ENCODE results near the gene FANK1. TPM values are rescaled to one million over a fixed set of nuclear protein-coding genes. Genes with fewer than 3 reads are reported as not detected.
"Not testable (repeated sequence)": the region's sequence is repeated elsewhere in the genome, so short reads cannot be mapped to it uniquely, and the experiment has no call there.

Gene FANK1
- total RNA-seq: 1 to 10 TPM in 1 of 2 donors, not detected in 1; 1.1 TPM

DNA sequence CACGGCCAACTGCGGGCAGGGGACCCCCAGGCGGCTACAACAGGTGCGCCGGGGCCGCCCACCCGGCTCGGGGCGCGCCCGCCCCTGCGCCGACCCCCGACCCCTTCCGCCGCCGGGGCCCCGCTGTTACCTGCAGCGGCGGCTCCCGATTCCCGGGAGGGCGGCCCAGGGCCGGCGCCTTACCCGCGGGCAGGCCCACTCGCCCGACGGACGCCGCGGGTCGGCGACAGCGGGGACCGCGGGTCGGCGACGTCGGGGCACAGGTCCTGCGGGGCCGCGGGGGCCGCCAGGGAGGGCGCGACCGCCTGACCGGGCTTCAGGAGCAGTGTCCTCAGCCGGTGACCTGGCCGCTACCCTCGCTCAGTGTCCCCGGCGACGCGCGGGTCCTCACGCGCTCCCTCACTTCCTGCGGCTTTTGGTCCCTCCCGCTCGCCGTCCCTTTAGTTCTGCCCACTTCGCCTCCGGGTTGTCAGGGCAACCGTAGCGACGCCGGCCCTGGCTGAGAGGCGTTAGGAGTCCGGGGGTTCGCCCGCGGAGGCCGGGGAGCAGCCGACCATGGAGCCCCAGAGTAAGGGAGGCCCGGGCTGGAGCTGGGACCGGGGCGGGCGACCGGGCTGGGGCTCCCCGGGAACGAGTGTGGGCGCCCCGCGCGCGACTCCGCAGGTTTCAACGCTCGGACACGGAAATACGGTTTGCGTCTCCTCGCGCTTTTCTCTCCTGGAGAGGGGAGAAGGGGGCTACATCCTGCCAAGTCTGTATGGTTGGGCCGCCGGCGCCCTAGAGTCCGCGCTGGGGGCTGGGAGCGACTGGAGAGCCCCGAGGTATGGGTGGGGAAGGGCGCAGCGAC lies at the start of gene FANK1:
FANK1 (plus strand) TSS at position 477 of the 847 bp plus-strand sequence; CDS start at position 556, 79 bp downstream.
- Mint-ChIP-seq H3K27ac (peak within 1 kb of the TSS; percentile 84), H3K4me3 (peak within 1 kb of the TSS; percentile 91 to 98), H3K27me3 (ENCODE audit: low read depth) (peaks cover 24% of the 10 kb centered on the region)
- DNase-seq (peak; percentile 86 to 89), ATAC-seq (replicated peaks in 1 of 2) (peak; percentile 90 to 91)
- H3K36me3 Mint-ChIP-seq (ENCODE audit: insufficient read depth in 2 of 2); H3K4me1 Mint-ChIP-seq (ENCODE audit: low read depth); H3K9me3 Mint-ChIP-seq: not testable (repeated sequence)

DNA sequence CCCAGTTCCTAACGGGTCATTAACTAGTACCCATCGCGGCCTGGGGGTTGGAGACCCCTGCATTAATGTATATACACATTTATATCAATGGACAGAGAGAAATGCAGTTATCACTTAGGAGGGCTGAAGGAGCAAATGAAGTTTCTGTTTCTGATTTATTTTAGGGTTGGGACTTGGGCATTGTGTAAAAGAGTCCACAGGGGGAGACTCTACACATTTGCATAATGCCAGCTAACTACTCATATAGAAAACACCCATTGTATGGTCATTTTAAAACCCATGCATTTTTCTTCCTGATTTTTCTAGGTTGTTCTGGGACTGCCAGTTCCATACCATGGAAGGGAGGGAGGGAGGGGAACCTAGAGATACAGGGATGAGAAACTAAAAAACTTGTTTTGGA lies 49.5 kb upstream of the FANK1 start:
- Mint-ChIP-seq H3K4me3 (no peak overlapping the region), H3K36me3 (ENCODE audit: insufficient read depth in 2 of 2) (peaks cover 3 to 9% of the 10 kb centered on the region in 2 donors), H3K27me3 (ENCODE audit: low read depth) (no peaks in the 10 kb centered on the region), H3K9me3 (no peaks in the 10 kb centered on the region), H3K4me1 (ENCODE audit: low read depth) (no peaks in the 10 kb centered on the region), H3K27ac (peak overlapping the region; percentile 65)
- ATAC-seq (replicated peaks in 1 of 2): no peak
- DNase-seq: no peak

DNA sequence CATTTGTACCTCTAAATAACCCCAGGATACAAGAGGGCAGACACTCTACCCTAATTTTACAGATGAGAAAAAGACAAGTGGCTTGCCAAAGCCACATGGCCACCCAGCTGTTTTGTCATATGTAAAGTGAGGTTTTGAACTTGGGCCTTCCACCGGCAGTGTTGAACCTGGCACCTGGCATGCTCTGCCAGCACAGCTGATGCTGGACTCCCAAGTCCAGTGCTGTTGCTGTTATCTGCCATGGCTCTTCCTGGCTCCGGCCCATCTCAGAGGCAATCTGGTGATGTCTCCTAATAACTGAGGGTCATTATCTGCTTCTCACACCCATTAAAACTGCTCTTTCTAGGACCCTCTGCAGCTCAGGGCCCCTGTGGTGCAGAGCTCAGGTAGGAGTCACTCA lies 48.0 kb upstream of the FANK1 start:
- DNase-seq (no peak), ATAC-seq (replicated peaks in 1 of 2) (no peak)
- no peaks in the 10 kb centered on the region for H3K9me3 Mint-ChIP-seq
- H3K27me3 Mint-ChIP-seq (ENCODE audit: low read depth): no peaks in the 10 kb centered on the region
- H3K27ac Mint-ChIP-seq: no peak overlapping the region
- no peak overlapping the region for H3K4me3 Mint-ChIP-seq
- H3K4me1 Mint-ChIP-seq (ENCODE audit: low read depth): no peaks in the 10 kb centered on the region
- peaks cover 3 to 6% of the 10 kb centered on the region in 2 donors for H3K36me3 Mint-ChIP-seq (ENCODE audit: insufficient read depth in 2 of 2)

- Mint-ChIP-seq H3K4me1 (ENCODE audit: low read depth) (no peaks in the 10 kb centered on the region), H3K27ac (no peak overlapping the region), H3K36me3 (ENCODE audit: insufficient read depth in 2 of 2) (peaks cover 3 to 6% of the 10 kb centered on the region in 2 donors), H3K4me3 (no peak overlapping the region), H3K27me3 (ENCODE audit: low read depth) (no peaks in the 10 kb centered on the region), H3K9me3 (no peaks in the 10 kb centered on the region)
- ATAC-seq (replicated peaks in 1 of 2) (no peak), DNase-seq (no peak)
These were observed 47.5 kb upstream of the FANK1 start for GRCh38 chr10:125848857-125849256.

GRCh38 chr10:125849448-125849847 lies 46.9 kb upstream of the FANK1 start:
- H3K9me3 Mint-ChIP-seq: no peaks in the 10 kb centered on the region
- peaks cover 3 to 6% of the 10 kb centered on the region in 2 donors for H3K36me3 Mint-ChIP-seq (ENCODE audit: insufficient read depth in 2 of 2)
- no peak overlapping the region for H3K27ac Mint-ChIP-seq

DNA sequence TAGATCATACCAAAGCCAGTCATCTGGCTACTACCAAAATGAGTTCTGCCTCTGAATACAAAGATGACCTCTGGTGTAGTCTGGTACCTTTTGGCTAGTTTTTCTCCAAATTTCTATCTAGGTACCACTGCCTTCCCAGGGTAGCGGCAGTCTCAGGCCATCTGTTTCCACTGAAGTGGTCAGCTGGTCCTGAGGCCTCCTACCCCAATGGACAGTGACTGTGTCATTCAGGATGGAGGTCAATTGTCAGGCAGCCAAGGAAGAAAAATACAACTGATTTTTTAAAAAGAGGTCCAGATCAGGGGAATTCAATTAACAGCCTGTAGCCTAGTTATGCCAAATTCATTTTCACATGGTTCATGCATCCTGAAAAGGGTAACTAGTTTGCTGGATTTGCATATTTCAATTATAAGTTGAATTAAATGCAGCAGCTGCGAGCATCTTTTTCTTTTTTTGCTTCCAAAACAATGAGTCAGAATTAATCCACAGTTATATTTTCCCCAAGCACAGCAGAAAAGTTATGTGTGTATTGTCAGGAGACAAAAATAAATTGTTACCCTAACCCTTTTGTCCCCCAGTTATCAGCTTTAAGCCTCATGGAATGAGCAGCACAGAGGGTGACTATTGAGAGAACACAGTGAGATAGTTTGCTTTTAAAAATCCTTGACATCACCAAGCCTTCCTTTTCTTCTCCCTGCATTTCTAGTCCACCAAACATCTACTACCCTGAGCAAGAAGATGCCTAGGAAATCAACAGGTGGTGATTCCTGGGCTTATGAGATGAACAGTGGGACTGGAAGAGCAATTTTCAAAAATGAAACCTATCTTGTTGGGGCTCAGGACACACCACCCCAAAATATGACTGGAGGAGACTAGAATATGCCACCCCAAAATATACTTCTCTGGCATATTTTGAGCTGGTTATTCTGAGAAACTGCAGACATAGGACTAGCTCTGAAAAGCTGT lies 45.3 kb upstream of the FANK1 start:
- H3K4me3 Mint-ChIP-seq: no peak overlapping the region
- H3K4me1 Mint-ChIP-seq (ENCODE audit: low read depth): no peaks in the 10 kb centered on the region
- no peak for ATAC-seq (replicated peaks in 1 of 2)
- no peaks in the 10 kb centered on the region for H3K9me3 Mint-ChIP-seq
- DNase-seq: no peak
- no peaks in the 10 kb centered on the region for H3K27me3 Mint-ChIP-seq (ENCODE audit: low read depth)
- H3K27ac Mint-ChIP-seq: peak overlapping the region; percentile 11
- H3K36me3 Mint-ChIP-seq (ENCODE audit: insufficient read depth in 2 of 2): peaks cover 3 to 6% of the 10 kb centered on the region in 2 donors

More at GRCh38 chr10:125849448-125849847, 46.9 kb upstream of the FANK1 start:
- Mint-ChIP-seq H3K27me3 (ENCODE audit: low read depth) (no peaks in the 10 kb centered on the region), H3K4me3 (no peak overlapping the region), H3K4me1 (ENCODE audit: low read depth) (no peaks in the 10 kb centered on the region)
- DNase-seq: no peak
- ATAC-seq (replicated peaks in 1 of 2): no peak

GRCh38 chr10:125852487-125852886 lies 43.9 kb upstream of the FANK1 start:
- no peak for DNase-seq
- ATAC-seq (replicated peaks in 1 of 2): no peak
- H3K4me1 Mint-ChIP-seq (ENCODE audit: low read depth): no peaks in the 10 kb centered on the region
- no peak overlapping the region for H3K27ac Mint-ChIP-seq
- H3K4me3 Mint-ChIP-seq: no peak overlapping the region
- H3K36me3 Mint-ChIP-seq (ENCODE audit: insufficient read depth in 2 of 2): peaks cover 3 to 6% of the 10 kb centered on the region in 2 donors
- no peaks in the 10 kb centered on the region for H3K9me3 Mint-ChIP-seq
- H3K27me3 Mint-ChIP-seq (ENCODE audit: low read depth): no peaks in the 10 kb centered on the region

DNA sequence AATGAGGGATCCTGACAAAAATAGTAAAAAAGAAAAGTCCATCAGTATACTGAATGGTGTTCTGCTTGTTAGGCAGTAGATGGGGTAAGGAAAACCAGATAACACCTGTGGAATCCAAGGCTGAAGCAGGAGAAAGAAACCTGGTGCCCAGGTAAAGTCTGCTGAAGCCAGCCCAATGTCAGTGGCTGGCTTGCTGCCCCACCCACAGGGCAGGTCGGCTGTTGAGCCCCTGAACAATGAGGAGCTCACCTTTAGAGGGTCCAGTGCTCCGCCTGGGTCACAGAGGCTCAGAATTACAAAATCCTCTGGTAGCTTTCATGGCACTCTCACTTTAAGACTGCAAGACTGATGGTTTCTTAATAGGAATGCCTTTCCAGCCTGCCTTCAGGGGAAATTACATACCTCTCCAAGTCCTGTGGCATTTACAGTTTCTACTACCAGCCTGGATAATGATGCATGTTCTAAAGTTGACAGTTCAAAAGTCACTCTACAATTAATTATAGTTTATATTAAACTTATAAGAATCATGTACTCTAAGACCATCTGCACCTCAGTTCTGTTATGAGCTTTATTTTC lies 39.1 kb upstream of the FANK1 start:
- no peaks in the 10 kb centered on the region for H3K9me3 Mint-ChIP-seq
- no peak overlapping the region for H3K27ac Mint-ChIP-seq
- H3K36me3 Mint-ChIP-seq (ENCODE audit: insufficient read depth in 2 of 2): no peaks in the 10 kb centered on the region
- H3K4me3 Mint-ChIP-seq: no peak overlapping the region
- H3K4me1 Mint-ChIP-seq (ENCODE audit: low read depth): no peaks in the 10 kb centered on the region
- no peak for ATAC-seq (replicated peaks in 1 of 2)
- no peaks in the 10 kb centered on the region for H3K27me3 Mint-ChIP-seq (ENCODE audit: low read depth)
- DNase-seq: no peak

GRCh38 chr10:125859128-125859817 lies 37.1 kb upstream of the FANK1 start:
- H3K36me3 Mint-ChIP-seq (ENCODE audit: insufficient read depth in 2 of 2): no peaks in the 10 kb centered on the region
- no peak overlapping the region for H3K27ac Mint-ChIP-seq
- ATAC-seq (replicated peaks in 1 of 2) (no peak), DNase-seq (no peak)
- no peaks in the 10 kb centered on the region for H3K4me1 Mint-ChIP-seq (ENCODE audit: low read depth)
- no peaks in the 10 kb centered on the region for H3K27me3 Mint-ChIP-seq (ENCODE audit: low read depth)
- no peaks in the 10 kb centered on the region for H3K9me3 Mint-ChIP-seq
- no peak overlapping the region for H3K4me3 Mint-ChIP-seq

DNA sequence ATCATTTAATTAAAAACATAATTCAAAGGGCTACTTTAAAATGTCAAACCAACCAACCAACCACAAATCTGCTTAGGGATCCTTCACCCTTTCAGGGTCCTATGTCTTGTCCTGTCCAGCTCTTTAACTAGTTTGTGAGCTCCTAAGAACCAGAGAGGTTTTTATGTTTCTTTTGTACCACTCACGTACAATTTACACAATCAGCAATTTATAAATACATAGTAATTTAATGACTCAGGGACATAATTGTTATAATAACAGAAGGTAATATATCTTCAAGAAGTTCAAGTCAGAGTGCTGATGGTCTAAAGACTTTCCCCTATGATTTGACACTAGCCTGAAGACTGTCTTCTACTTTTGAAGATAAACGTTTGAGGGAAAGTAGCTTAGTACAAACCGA lies 31.2 kb upstream of the FANK1 start:
- H3K27me3 Mint-ChIP-seq (ENCODE audit: low read depth): no peaks in the 10 kb centered on the region
- DNase-seq (no peak), ATAC-seq (replicated peaks in 1 of 2) (no peak)
- H3K36me3 Mint-ChIP-seq (ENCODE audit: insufficient read depth in 2 of 2): no peaks in the 10 kb centered on the region
- H3K4me1 Mint-ChIP-seq (ENCODE audit: low read depth): no peaks in the 10 kb centered on the region
- H3K4me3 Mint-ChIP-seq: no peak overlapping the region
- no peaks in the 10 kb centered on the region for H3K9me3 Mint-ChIP-seq
- H3K27ac Mint-ChIP-seq: no peak overlapping the region

DNA sequence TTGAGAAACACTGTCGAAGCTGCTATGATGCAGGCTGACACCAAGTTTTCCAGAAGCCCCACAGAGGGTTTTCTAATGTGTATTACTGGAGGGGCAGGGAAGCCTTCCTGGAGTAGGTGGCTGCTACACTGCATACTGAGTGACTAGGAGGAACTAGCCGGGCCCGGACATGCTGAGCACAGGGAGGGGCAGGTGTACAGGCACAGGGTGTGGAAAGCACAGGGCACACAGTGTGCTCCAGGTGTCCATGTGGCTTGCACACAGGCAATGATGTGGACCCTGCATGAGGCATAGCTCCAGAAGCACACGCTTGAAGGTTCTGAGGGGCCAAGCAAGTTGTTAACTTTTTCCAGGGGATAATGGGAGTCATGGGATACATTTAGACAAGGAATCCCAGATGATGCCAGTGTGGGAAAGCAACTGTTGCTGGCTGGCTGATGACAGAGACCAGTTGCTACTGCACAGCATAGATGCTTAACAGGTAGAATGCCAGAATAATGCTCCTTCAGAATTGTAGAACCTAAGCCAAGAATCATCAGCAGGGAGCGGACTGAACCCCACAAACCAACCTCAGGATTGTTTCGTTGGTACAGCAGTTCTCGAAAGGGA lies 29.8 kb upstream of the FANK1 start:
- Mint-ChIP-seq H3K27ac (no peak overlapping the region), H3K9me3 (no peaks in the 10 kb centered on the region)

DNA sequence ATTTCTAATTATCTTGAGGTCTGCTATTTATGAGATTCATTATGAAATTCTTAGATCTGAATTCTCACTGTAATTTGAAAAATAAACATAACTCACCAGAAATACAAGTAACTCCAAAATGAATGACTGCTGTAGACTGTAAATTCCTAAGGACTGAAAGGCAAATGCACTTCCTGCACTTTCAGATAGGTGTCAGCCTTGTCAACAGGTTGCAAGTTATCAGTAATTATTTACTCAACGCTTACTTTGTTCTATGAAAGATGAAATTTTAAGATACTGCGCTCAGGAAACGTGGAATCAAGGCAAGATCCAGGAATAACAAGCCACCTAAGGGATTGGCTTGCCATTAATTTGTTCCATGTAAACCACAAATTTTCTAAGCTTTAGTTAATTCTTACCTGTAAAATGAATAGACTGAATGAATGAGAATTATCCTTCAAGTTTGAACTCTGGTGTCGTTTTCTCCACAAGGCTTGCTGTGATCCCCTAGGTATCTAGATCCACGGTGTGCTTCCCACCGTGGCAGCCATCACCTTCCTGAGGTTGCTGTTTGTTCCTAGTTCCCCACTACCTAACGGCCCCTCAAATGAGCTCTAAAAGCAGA lies 27.9 kb upstream of the FANK1 start:
- Mint-ChIP-seq H3K36me3 (ENCODE audit: insufficient read depth in 2 of 2) (no peaks in the 10 kb centered on the region), H3K27ac (no peak overlapping the region), H3K9me3 (no peaks in the 10 kb centered on the region), H3K4me3 (no peak overlapping the region), H3K27me3 (ENCODE audit: low read depth) (no peaks in the 10 kb centered on the region), H3K4me1 (ENCODE audit: low read depth) (no peaks in the 10 kb centered on the region)
- peak in 1 of 2 donors; percentile 6 for DNase-seq
- ATAC-seq (replicated peaks in 1 of 2): no peak

More for the DNA sequence above, 29.8 kb upstream of the FANK1 start:
- Mint-ChIP-seq H3K4me3 (no peak overlapping the region), H3K27me3 (ENCODE audit: low read depth) (no peaks in the 10 kb centered on the region), H3K4me1 (ENCODE audit: low read depth) (no peaks in the 10 kb centered on the region), H3K36me3 (ENCODE audit: insufficient read depth in 2 of 2) (no peaks in the 10 kb centered on the region)
- no peak for ATAC-seq (replicated peaks in 1 of 2)
- DNase-seq: no peak
